ENCODE data around the gene INTS14.
"Not testable (repeated sequence)": the region's sequence is repeated elsewhere in the genome, so short reads cannot be mapped to it uniquely, and the experiment has no call there.

Gene INTS14

DNA sequence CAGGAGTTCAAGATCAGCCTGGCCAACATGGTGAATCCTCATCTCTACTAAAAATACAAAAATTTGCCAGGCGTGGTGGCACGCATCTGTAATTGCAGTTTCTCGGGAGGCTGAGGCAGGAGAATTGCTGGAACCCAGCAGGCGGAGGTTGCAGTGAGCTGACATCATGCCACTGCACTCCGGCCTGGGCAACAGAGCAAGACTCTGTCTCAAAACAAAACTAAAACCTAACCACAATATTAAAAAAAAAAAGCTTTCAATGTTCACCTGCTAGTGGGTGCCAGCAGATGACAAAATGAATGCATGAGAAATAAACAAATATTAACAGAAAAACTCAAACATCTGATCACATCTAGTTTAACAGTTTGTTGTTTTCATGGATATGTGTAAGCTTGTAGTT lies 19.8 kb upstream of the INTS14 start:
- no peak for DNase-seq

DNA sequence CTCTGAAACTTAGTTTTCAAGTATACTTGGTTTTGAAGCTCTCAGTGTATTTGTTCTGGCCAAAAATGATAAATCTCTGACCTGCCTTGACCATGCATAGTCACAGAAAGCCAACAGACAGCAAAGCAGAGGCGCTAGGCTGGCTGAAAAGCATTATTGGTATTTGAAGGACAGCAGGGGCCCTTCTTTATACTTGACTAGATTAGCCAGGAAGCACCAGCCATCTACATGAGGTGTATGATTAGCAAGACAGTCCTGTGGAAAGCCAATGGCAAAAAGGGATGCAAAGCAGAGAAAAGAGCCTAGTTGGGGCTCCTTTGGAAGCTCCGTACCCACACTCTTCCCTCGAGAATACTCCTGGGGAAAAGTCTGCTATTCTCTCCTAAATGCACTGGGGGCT lies 18.6 kb upstream of the INTS14 start:
- no peak for DNase-seq

DNA sequence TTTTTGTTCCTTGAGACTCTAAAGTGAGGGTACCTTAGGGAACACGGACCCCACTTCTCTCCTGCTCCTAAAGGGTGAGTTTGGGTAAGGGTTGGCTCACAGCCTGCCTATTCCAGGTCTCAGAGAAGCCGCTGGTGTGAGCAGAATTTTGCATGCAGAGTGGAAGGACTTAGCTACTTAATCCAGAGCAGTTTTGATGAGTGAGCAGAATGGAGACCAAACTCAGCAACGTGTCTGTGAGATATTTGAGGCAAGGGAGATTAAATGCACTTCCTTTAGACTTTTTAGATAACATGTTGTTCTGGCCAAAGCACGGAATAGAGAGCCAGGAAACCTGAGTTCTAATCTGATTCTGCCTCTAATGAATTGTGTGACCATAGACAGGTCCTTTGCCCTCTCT lies 15.9 kb upstream of the INTS14 start:
- no peak for DNase-seq

DNA sequence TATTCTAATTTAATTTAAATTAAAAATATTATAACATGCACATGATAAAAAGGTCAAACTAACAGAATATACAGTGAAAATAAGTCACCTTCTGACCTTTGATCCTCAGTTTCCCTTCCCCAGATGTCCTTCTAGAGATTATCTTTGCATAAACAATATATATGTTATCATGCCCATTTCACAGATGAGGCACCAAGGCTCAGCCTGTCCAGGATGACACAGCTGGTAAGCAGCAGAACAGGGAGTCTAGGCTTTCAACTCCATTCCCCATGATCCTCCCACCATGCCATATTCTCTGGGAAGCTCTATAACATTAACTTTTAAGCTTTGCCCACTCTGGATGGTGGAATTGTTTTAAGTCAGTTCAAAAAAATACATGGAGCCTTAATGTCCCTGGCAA lies 12.2 kb upstream of the INTS14 start:
- no peak for DNase-seq

DNA sequence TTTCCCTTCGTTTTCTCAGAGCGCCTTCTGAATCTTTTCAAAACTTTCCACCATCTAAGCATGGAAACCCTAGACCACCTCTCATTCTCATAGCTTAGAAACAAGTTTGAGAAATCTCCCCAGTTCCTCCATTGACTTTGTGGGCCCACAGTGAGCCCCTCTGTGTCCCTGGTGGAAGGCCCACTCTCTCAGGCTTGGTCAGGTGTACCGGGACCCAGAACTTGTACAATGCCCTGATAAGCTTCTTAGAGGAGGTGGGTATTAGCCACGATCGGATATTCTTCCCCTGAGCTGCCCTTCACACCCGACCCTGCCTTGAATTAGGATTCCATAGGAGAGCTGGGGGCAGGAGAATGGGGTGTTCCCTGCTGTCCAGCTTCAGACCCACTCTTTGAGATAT lies 10.7 kb upstream of the INTS14 start, which contains the start of gene SLC24A1:
TSS of gene SLC24A1 (plus strand) at position 301 of the 400 bp plus-strand sequence. CDS start 2,143 bp downstream, outside the sequence.
- DNase-seq: no peak

DNA sequence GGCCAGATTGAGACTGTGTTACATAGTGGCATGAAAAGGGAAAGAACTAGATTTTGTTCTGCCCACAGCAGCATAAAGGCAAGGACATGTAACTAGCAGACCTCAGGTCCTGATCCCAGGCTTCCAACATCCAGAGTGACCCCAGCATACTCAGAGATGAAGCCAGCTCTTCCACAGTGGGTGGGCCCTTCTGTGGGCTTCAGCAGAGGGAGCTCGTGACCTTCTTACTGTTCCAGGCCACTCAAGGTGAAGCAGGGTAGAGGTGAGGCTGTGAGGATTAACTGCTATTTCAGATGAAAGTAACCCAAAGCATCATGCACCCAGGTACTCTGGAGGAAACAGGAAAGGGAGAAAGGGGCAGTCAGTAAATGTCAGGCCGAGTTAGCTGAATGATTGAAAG lies 9.9 kb upstream of the INTS14 start:
- no peak for DNase-seq

DNA sequence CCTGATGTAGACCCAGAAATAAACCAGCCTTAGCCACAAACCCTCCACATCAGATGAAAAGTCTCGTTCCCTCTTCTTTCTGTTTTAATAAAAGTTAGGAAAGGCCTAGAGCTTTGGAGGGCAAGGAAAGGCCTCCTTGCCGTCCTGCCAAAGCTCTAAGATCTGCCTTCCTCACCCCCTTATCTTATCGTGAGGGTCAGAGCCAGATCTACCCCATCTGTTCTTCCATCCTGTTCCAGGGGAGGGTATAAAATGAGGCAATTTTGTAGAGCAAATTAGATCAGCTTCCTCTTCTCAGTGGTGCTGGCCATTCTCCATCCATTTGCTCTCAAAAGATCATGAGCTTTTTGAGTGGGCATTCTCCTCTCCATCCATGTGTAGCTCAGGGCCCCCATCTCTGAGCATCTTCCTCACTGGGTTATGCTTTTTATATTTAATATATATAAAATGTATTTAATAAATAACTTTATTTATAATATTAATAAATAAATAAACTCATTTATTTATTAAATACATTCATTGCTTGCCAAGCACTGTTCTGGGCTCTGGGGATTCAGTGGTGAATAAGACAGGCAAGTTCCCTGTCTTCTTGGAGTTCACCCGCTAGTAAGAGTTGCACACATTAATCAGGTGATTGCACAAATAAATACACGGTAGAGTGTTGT lies 8.8 kb upstream of the INTS14 start:
- no peak for DNase-seq

DNA sequence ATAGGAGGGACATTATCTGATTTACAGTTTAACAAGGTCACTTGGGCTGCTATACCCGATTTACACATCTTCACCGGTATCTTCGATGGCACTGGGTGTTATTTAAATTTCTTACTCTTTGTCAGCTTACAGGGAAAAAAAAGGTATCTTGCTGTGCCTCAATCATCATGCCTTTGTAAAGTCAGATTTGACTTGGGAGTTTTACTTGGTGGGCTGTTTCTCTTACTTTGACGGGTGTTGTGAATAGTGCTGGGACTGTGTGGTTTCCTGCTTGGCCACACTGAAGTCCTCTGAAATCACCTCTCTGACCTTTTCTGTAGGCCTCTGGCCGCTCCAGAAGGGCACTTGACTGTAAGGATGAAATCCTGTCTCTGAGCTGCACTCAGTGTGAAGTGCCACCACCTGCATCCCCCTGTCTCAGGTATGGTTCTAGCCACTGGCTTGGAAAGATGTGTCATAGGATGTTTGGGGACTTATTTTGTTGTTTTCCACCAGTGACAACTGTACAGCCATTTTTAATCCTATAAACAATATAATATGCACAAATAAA lies 7.7 kb upstream of the INTS14 start:
- no peak for DNase-seq

DNA sequence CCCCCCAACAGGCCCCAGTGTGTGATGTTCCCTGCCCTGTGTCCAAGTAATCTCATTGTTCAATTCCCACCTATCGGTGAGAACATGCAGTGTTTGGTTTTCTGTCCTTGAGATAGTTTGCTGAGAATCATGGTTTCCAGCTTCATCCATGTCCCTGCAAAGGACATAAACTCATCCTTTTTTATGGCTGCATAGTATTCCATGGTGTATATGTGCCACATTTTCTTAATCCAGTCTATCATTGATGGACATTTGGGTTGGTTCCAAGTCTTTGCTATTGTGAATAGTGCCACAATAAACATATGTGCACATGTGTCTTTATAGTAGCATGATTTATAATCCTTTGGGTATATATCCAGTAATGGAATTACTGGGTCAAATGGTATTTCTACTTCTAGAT lies 5.0 kb upstream of the INTS14 start:
- not testable (repeated sequence) for DNase-seq

DNA sequence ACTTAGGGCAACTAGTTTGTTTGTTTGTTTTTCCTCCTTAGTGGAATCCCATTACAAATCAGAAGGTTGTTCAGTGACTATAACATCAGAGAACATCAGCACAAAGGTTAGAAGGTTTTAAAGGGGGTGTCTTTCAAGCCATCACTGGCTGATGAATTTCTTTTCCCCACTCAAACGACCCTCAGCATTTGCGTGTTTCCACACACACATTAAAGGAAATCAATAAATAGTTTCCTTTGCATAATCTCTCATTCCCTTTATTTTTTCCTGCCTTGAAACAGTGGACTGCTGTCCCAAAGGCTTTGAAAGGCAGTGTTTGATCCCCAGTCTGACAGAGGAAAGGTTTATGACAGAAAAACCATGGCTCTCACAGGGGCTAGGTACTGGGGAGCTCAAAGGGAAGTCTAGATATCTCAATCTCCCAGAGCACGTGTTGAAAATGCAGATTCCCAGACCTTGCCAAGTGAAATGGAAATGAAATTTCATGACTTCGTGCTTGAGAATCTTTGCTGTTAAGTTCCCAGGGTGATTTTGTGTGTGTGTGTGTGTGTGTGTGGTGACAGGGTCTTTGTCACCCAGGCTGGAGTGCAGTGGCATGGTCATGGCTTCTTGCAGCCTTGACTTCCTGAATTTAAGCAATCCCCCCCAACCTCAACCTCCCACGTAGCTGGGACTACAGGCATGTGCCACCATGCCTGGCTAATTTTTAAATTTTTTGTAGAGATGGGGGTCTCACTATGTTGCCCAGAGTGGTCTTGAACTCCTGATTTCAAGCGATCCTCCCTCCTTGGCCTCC lies 2.2 kb upstream of the INTS14 start:
- DNase-seq: no peak

DNA sequence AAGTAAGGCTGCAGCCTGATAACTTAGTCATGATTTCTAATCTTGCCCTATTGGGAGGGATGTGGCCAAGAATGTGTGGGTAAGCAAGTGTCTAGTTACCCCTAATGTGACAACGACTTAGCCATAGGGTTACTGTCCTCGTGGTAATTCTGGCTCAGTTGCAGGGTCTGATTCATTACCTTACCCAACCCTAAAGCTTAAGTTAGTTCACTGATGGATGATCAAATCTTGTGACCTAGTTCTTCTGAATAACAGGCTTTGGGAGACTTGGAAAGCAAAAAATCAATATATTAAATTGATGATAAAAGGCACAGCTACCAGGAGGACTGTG lies 1.6 kb upstream of the INTS14 start:
- no peak for DNase-seq

DNA sequence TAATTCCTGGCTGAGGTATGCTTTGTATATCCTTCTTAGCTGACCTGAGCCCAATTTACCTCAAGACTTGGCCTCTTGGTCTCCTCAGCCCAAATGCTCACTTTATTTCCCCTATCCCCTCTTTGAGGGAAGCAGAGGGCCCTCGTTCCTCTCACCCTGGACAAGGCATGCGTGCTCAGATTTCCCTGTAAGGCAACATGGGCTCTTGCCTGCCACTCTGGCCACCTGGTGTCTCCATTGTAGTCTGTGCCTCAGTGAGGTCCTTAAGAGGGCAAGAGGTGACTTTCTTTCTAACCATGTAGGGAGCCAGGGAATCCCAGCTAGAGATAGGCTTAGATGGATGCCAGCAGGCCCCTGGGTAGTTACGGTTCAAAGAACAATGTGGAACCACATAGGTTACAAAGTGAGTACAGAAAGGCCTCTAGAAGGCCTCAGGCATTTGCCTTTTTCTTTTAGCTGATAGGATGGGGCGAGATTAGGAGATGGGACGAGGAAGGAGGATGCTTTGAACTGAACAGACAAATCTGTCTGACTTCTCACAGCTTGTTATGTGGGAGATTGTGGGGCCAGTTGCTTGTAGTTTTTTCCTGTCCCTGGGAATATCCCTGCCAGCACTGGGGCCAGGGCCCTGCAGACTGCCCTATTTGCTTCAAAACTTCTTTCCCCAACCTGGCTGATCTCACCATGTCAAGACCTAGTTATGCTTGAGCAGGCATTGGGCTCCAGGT lies 1.1 kb upstream of the INTS14 start:
- DNase-seq: no peak

DNA sequence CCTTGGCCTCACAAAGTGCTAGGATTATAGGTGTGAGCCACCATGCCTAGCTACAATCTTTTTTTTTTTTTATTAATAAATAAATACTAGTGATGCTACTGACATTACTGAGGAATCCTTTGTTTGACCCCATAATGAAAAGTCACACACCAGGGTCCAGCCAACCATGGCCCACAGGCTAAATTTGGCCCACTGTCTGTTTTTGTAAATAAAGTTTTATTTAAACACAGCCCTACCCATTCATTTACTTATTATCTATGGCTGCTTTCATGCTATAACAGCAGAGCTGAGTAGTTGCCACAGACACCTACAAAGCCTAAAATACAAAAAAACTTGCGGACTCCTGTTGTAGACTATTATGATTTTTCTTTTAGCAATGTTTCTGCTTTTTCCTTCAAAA lies 7.4 kb downstream of the INTS14 start:
- no peak for DNase-seq

DNA sequence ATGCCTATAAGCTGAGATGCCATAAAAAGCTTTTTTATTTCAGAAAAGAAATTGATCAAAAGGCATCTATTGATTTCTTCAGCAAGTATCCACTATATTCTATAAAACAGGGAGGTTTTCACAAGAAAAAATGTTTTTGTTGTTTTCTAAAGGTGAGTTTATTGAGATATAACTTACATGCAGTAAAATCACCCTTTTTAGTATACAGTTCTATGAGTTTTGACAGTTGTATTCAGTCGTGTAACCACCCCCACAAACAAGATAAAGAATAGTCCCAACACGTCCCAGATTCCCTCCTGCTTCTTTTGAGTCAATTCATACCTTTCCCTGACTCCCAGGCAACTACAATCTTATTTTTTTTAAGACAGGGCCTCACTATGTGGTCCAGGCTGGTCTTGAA lies 7.8 kb downstream of the INTS14 start:
- no peak for DNase-seq

DNA sequence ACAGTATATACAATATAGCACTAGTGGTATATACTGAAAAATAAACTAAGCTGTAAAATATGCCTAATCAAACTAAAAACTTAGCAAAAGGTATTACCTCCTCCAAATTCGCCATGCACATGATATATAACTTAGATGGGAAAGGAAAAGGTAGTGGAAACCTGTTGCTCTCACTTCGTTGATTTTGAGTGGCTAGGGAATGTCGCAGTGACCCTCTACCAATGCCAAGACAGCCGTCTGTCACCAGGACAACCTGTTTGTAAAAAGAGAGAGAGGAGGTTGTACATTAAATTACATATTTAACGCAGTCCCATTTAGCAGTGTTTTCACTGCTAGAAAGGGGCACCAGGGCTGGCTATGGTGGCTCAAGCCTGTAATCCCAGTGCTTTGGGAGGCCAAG lies 11.3 kb downstream of the INTS14 start:
- no peak for DNase-seq

DNA sequence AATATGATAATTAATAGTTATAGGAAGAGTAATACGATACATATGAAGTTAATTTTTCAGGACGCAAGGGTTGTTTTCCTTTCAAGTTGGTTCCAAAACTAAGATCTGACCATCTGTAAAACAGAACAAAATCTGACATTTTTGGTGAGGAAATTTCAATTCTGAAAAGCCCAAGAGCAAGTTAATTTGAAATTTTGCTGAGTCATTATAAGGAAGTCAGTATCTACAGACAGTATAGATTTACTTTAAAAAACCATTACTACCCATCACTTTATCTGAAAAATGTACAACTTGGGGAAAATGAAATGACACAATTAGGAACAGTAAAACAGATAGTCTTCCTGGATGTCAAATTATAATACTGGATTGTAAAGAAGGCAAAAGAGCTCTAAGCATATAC lies 12.5 kb downstream of the INTS14 start:
- DNase-seq: no peak

DNA sequence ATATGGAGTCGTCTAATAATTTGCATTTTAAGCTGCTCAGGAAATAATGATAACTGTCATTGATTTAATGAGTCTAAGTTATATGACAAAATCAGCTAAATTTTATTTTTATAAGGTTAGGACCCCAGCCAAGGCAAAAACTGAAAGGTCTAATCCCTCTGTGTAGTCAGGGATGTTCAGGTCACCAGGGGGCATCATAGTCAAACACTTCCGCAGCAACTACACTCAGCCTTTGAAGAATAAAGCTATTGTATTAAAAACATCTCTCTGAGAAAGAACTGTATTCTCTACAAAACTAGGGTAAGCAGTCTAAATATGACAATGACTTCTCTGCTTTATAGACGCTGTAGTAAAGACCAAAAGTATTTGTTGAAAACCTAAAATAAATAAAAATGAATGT lies 15.0 kb downstream of the INTS14 start:
- DNase-seq: no peak

DNA sequence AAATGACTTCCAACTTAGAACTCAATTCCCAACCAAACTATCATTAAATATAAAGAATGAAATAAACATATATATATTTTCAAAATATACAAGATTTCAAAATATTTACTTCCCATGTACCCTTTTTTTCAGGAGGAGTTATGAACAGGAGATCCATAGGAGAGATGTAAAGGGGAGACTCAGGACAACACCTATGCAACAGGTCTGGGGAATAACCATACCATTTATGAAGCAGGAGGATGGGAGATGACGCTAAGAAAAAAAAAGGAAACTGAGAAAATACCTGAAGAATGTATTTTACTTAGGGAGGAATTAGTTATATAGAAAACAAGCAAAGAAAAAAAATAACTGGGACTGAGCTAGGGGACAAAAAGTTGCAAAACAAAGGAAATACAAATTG lies 23.8 kb downstream of the INTS14 start:
- no peak for DNase-seq

DNA sequence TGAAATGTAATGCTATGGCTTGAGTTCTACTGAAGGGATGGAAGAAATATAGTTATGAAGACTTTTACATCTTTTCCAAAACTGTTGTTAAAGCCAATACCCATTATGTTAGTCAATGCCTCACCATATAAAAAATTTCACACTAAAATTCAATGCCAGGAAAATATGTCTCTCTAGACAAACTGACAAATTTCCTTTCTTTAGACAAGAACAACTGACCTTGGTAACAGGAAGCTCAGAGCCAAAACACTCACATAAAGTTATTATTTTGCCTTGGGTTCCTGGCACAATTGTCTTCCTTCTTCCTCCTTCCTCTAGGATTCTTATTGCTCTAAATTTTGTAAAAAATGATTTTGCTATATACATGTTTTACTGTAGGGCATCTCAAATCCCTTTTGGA lies 26.7 kb downstream of the INTS14 start:
- DNase-seq: no peak

DNA sequence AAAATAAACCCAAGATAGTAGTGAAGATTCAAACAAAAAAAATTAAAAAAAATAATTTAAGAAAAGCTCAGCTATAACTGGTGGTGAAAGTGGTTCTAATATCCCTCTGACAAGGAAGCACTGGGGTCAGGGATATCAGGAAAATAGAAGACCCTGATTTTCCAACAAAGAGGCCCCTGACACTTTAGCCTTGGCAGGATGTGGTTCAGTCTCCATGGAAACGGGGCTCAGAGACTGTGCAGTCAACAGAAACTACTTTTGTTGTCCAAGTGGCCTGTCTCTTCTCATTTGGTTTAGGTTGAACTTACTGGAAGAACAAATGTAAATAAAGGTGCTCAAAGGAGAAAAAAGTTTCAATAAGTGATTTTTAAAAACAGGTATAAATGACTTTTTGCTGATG lies 27.2 kb downstream of the INTS14 start:
- DNase-seq: no peak

DNA sequence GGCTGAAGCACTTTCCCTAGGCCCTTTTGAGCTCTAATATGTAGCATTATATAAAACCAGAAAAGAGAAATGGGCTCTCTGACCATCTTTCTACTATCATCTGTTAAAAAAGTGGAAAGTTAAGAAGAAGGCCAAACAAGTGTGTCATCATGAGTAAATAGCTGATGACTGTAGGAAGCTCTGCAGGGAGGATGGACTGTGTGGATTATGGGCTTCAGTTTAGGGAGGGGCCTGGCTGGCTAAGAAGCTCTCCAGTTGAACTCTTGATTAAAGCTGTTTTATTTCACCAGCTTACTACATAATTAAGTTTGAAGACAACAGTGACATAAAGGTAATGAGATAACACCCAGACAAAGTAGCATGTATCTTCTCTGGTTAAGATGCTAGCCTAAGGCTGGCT lies 30.6 kb downstream of the INTS14 start:
- no peak for DNase-seq

DNA sequence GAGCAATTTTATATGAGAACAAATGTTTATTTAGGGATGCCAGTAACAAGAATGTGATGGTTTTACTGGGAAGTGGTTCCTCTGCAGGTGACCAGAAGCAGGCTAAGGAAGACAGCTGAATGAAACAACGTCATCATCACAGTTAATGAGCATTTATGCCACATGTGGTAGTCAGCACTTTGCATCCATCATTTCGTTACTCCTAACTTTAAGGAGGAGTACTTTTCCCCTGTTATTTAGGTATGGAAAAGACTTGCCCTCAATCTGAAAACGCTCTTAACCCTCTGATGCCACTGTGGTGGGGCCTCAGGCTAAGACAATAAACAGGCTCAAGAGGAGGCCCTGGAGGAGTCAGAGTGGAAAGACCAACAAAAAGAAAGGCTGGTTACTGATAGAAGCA lies 31.2 kb downstream of the INTS14 start:
- no peak for DNase-seq

DNA sequence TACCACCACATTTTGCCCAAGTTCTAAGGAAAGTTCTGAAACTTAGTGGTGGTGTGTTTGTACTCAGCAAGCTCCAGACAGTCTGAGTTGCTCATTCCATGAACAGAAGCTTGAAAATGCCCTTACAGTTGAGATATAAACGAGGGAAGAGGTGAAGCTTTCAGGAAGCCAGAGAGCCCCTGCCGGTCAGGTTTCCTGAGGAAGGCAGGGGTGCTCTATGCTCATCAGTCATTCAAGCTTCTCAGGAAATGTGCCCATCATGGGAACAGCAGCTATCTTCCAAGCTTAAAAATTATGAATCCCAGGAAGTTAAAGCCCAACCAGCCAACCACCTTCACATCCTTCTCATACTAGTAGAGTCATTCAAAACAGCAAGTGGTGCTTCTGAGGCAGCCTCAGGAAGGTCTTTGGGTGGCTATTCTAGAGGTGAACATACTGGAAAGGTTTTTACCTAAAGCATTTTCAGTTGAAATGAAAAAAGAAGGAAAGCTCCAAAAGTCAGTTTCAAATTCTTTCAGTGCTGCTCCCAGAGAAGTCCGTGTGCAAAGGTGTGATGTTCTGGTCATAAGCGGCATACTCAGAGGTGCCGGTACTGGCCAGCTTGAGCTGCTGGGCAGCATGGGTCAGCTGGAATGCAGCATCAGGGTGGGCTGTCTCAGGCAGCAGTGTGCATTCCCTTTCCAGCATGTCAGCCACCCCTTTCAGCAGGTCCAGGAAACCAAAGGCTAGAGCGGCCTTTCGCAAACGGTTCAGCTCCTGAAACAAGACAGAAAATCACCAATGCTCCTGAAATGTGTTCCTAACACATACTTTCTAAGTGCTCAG lies 31.8 kb downstream of the INTS14 start:
- no peak for DNase-seq
